Measurements from ENCODE around the gene DGKD. TPM values are rescaled to one million over a fixed set of nuclear protein-coding genes. Genes with fewer than 3 reads are reported as not detected.

DGKD gene
- total and polyA plus RNA-seq, 7 donors: 59.4 to 365 (median 173) TPM

GRCh38 chr2:233495503-233496496 is 141.5 kb downstream of the DGKD start:
- DNase-seq (no peak), ATAC-seq (no peak)
- peaks cover 8 to 91% of the 10 kb centered on the region in 2 donors for H3K36me3 ChIP-seq (ENCODE audit: insufficient read depth in 1 of 2, low read depth in 1 of 2)
- intact Hi-C loops (cut with DNase I): no loop called here
- no peak overlapping the region for H3K27ac ChIP-seq
- WGBS, 3 donors: 82 to 97% (median 90%) methylated on average over 10 of the region's 10 CpGs
- H3K4me3 ChIP-seq: no peak overlapping the region
- no peaks in the 10 kb centered on the region for H3K9me3 ChIP-seq
- no peak for TF ChIP-seq CTCF (IDR thresholded peaks at IDR 0.05)
- no peaks in the 10 kb centered on the region for H3K4me1 ChIP-seq
- no peaks in the 10 kb centered on the region for H3K27me3 ChIP-seq (ENCODE audit: insufficient read depth in 3 of 3, low read length in 2 of 3)

- 95 to 98% (median 97%) methylated on average over 2 of the region's 2 CpGs for WGBS, 3 donors
- peaks cover 7 to 83% of the 10 kb centered on the region in 2 donors for H3K36me3 ChIP-seq (ENCODE audit: insufficient read depth in 1 of 2, low read depth in 1 of 2)
- no peak overlapping the region for H3K27ac ChIP-seq
- DNase-seq (no peak), ATAC-seq (no peak)
- no peaks in the 10 kb centered on the region for H3K9me3 ChIP-seq
- no peaks in the 10 kb centered on the region for H3K4me1 ChIP-seq
- intact Hi-C loops (cut with DNase I): no loop called here
- H3K4me3 ChIP-seq: no peak overlapping the region
- no peak for TF ChIP-seq CTCF (IDR thresholded peaks at IDR 0.05)
- no peaks in the 10 kb centered on the region for H3K27me3 ChIP-seq (ENCODE audit: insufficient read depth in 3 of 3, low read length in 2 of 3)
Measured at GRCh38 chr2:233497692-233498091, 143.4 kb downstream of the DGKD start.

GRCh38 chr2:233498126-233498525 is 143.8 kb downstream of the DGKD start:
- Histone ChIP-seq H3K27me3 (ENCODE audit: insufficient read depth in 3 of 3, low read length in 2 of 3) (no peaks in the 10 kb centered on the region), H3K36me3 (ENCODE audit: insufficient read depth in 1 of 2, low read depth in 1 of 2) (peaks cover 3 to 79% of the 10 kb centered on the region in 2 donors), H3K27ac (no peak overlapping the region), H3K4me3 (no peak overlapping the region), H3K9me3 (peaks cover 4% of the 10 kb centered on the region), H3K4me1 (no peaks in the 10 kb centered on the region)
- WGBS, 3 donors: 96 to 97% (median 97%) methylated on average over 2 of the region's 2 CpGs
- ATAC-seq (no peak), DNase-seq (no peak)
- intact Hi-C loops (cut with DNase I): no loop called here
- no peak for TF ChIP-seq CTCF (IDR thresholded peaks at IDR 0.05)

- WGBS, 3 donors: 89 to 90% (median 90%) methylated on average over 2 of the region's 2 CpGs
- peaks cover 2% of the 10 kb centered on the region for H3K4me1 ChIP-seq
- intact Hi-C loops (cut with DNase I): no loop called here
- no peak for DNase-seq
- H3K4me3 ChIP-seq: no peak overlapping the region
- TF ChIP-seq CTCF (IDR thresholded peaks at IDR 0.05): no peak
- no peak overlapping the region for H3K27ac ChIP-seq
- no peaks in the 10 kb centered on the region for H3K27me3 ChIP-seq (ENCODE audit: insufficient read depth in 3 of 3, low read length in 2 of 3)
- peaks cover 9% of the 10 kb centered on the region for H3K9me3 ChIP-seq
- H3K36me3 ChIP-seq (ENCODE audit: insufficient read depth in 1 of 2, low read depth in 1 of 2): peaks cover 0 to 71% of the 10 kb centered on the region in 2 donors
- no peak for ATAC-seq
Measured at GRCh38 chr2:233499928-233500327, 145.6 kb downstream of the DGKD start.
